ENCODE measurements around the gene AP4E1.
"Not testable (repeated sequence)": the region's sequence is repeated elsewhere in the genome, so short reads cannot be mapped to it uniquely, and the experiment has no call there.

The AP4E1 gene

GRCh38 chr15:50933341-50933740 is 24.9 kb downstream of the AP4E1 start:
- Histone ChIP-seq H3K27me3 (replicated peaks; ENCODE audit: control insufficient read depth, insufficient read depth, low read length, poor library complexity, severe bottlenecking) (no peaks in the 10 kb centered on the region), H3K27ac (ENCODE audit: insufficient read depth, low read length, poor library complexity, severe bottlenecking) (no peak overlapping the region), H3K4me1 (ENCODE audit: control insufficient read depth, insufficient read depth, low read length, poor library complexity, severe bottlenecking) (no peaks in the 10 kb centered on the region), H3K4me3 (ENCODE audit: insufficient read depth, low read depth, low read length, poor library complexity, severe bottlenecking) (no peak overlapping the region), H3K9me3 (ENCODE audit: control insufficient read depth, low read length) (no peaks in the 10 kb centered on the region), H3K36me3 (ENCODE audit: control insufficient read depth, insufficient read depth, low read length) (peaks cover 25% of the 10 kb centered on the region)
- DNase-seq = no peak

GRCh38 chr15:50938525-50938924 is 30.0 kb downstream of the AP4E1 start:
- Histone ChIP-seq H3K27me3 (replicated peaks; ENCODE audit: control insufficient read depth, insufficient read depth, low read length, poor library complexity, severe bottlenecking) (no peaks in the 10 kb centered on the region), H3K36me3 (ENCODE audit: control insufficient read depth, insufficient read depth, low read length) (peaks cover 5% of the 10 kb centered on the region), H3K4me3 (ENCODE audit: insufficient read depth, low read depth, low read length, poor library complexity, severe bottlenecking) (no peak overlapping the region), H3K4me1 (ENCODE audit: control insufficient read depth, insufficient read depth, low read length, poor library complexity, severe bottlenecking) (no peaks in the 10 kb centered on the region), H3K27ac (ENCODE audit: insufficient read depth, low read length, poor library complexity, severe bottlenecking) (no peak overlapping the region), H3K9me3 (ENCODE audit: control insufficient read depth, low read length) (no peaks in the 10 kb centered on the region)
- no peak for DNase-seq

GRCh38 chr15:50939911-50940310 is 31.4 kb downstream of the AP4E1 start:
- H3K36me3 ChIP-seq (ENCODE audit: control insufficient read depth, insufficient read depth, low read length) = peaks cover 14% of the 10 kb centered on the region
- no peaks in the 10 kb centered on the region for H3K4me1 ChIP-seq (ENCODE audit: control insufficient read depth, insufficient read depth, low read length, poor library complexity, severe bottlenecking)
- DNase-seq = no peak
- H3K27ac ChIP-seq (ENCODE audit: insufficient read depth, low read length, poor library complexity, severe bottlenecking) = no peak overlapping the region
- H3K4me3 ChIP-seq (ENCODE audit: insufficient read depth, low read depth, low read length, poor library complexity, severe bottlenecking) = no peak overlapping the region
- no peaks in the 10 kb centered on the region for H3K9me3 ChIP-seq (ENCODE audit: control insufficient read depth, low read length)
- no peaks in the 10 kb centered on the region for H3K27me3 ChIP-seq (replicated peaks; ENCODE audit: control insufficient read depth, insufficient read depth, low read length, poor library complexity, severe bottlenecking)

DNA sequence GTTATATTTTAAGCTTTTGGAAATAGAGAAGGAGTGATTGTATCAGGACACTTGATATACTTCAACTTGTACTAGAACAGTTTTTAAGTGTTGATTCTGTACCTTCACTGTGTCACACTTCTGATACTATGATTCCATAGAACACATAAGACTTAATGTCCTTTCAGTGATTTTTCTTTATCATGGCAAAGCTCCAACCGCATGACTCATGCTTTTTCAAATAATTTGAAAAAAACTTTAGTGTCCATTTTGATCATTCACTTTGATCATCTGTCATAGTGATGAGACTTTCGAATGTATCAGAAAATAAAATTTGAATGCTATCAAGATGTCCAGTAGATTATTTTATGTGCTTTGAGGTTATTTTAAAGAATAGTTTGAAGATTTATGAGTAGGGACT is 32.0 kb downstream of the AP4E1 start:
- H3K9me3 ChIP-seq (ENCODE audit: control insufficient read depth, low read length) = no peaks in the 10 kb centered on the region
- peaks cover 19% of the 10 kb centered on the region for H3K36me3 ChIP-seq (ENCODE audit: control insufficient read depth, insufficient read depth, low read length)
- no peak overlapping the region for H3K27ac ChIP-seq (ENCODE audit: insufficient read depth, low read length, poor library complexity, severe bottlenecking)
- H3K4me1 ChIP-seq (ENCODE audit: control insufficient read depth, insufficient read depth, low read length, poor library complexity, severe bottlenecking) = no peaks in the 10 kb centered on the region
- no peak for DNase-seq
- H3K27me3 ChIP-seq (replicated peaks; ENCODE audit: control insufficient read depth, insufficient read depth, low read length, poor library complexity, severe bottlenecking) = no peaks in the 10 kb centered on the region
- no peak overlapping the region for H3K4me3 ChIP-seq (ENCODE audit: insufficient read depth, low read depth, low read length, poor library complexity, severe bottlenecking)

- no peaks in the 10 kb centered on the region for H3K4me1 ChIP-seq (ENCODE audit: control insufficient read depth, insufficient read depth, low read length, poor library complexity, severe bottlenecking)
- H3K9me3 ChIP-seq (ENCODE audit: control insufficient read depth, low read length) = no peaks in the 10 kb centered on the region
- no peak for DNase-seq
- H3K27ac ChIP-seq (ENCODE audit: insufficient read depth, low read length, poor library complexity, severe bottlenecking) = no peak overlapping the region
- peaks cover 15% of the 10 kb centered on the region for H3K36me3 ChIP-seq (ENCODE audit: control insufficient read depth, insufficient read depth, low read length)
- no peaks in the 10 kb centered on the region for H3K27me3 ChIP-seq (replicated peaks; ENCODE audit: control insufficient read depth, insufficient read depth, low read length, poor library complexity, severe bottlenecking)
- no peak overlapping the region for H3K4me3 ChIP-seq (ENCODE audit: insufficient read depth, low read depth, low read length, poor library complexity, severe bottlenecking)
These were observed 35.2 kb downstream of the AP4E1 start for GRCh38 chr15:50943638-50944037.

GRCh38 chr15:50944672-50945071 is 36.2 kb downstream of the AP4E1 start:
- Histone ChIP-seq H3K36me3 (ENCODE audit: control insufficient read depth, insufficient read depth, low read length) (peaks cover 19% of the 10 kb centered on the region), H3K9me3 (ENCODE audit: control insufficient read depth, low read length) (no peaks in the 10 kb centered on the region), H3K27me3 (replicated peaks; ENCODE audit: control insufficient read depth, insufficient read depth, low read length, poor library complexity, severe bottlenecking) (no peaks in the 10 kb centered on the region), H3K27ac (ENCODE audit: insufficient read depth, low read length, poor library complexity, severe bottlenecking) (no peak overlapping the region), H3K4me1 (ENCODE audit: control insufficient read depth, insufficient read depth, low read length, poor library complexity, severe bottlenecking) (no peaks in the 10 kb centered on the region), H3K4me3 (ENCODE audit: insufficient read depth, low read depth, low read length, poor library complexity, severe bottlenecking) (no peak overlapping the region)
- DNase-seq = no peak

DNA sequence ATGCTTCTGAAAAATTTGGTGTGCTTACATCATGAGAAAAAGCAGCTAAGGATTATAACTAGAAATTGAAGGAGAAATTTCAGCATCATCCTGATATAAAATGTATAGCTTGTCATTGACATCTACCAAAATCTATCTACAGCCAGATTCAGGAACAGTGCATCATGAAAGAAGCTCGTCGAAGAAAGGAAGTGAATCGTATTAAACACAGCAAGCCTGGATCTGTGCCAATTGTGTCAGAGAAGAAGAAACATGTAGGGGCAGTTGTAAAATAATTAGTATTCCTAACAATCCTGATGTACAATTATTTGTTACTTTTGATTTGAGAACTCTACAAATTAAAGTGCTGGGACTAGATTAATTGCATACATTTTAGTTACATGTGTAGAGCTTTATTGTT is 37.2 kb downstream of the AP4E1 start:
- Histone ChIP-seq H3K4me1 (ENCODE audit: control insufficient read depth, insufficient read depth, low read length, poor library complexity, severe bottlenecking) (no peaks in the 10 kb centered on the region), H3K27me3 (replicated peaks; ENCODE audit: control insufficient read depth, insufficient read depth, low read length, poor library complexity, severe bottlenecking) (no peaks in the 10 kb centered on the region), H3K36me3 (ENCODE audit: control insufficient read depth, insufficient read depth, low read length) (peaks cover 28% of the 10 kb centered on the region), H3K4me3 (ENCODE audit: insufficient read depth, low read depth, low read length, poor library complexity, severe bottlenecking) (no peak overlapping the region), H3K9me3 (ENCODE audit: control insufficient read depth, low read length) (no peaks in the 10 kb centered on the region), H3K27ac (ENCODE audit: insufficient read depth, low read length, poor library complexity, severe bottlenecking) (no peak overlapping the region)
- DNase-seq = no peak

DNA sequence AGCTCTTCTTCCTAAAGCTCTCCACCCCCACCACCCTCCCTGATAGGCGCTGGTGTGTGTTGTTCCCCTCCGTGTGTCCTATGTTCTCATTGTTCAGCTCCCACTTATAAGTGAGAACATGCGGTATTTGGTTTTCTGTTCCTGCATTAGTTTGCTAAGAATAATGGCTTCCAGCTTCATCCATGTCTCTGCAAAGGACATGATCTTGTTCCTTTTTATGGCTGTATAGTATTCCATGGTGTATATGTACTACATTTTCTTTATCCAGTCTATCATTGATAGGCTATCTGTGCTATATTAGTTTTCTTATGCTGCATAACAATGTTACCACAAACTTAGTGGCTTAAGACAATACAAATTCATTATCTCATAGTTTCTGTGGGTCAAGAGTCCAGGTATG is 42.3 kb downstream of the AP4E1 start:
- H3K27me3 ChIP-seq (replicated peaks; ENCODE audit: control insufficient read depth, insufficient read depth, low read length, poor library complexity, severe bottlenecking); H3K9me3 ChIP-seq (ENCODE audit: control insufficient read depth, low read length); H3K4me1 ChIP-seq (ENCODE audit: control insufficient read depth, insufficient read depth, low read length, poor library complexity, severe bottlenecking); H3K27ac ChIP-seq (ENCODE audit: insufficient read depth, low read length, poor library complexity, severe bottlenecking); DNase-seq; H3K4me3 ChIP-seq (ENCODE audit: insufficient read depth, low read depth, low read length, poor library complexity, severe bottlenecking): not testable (repeated sequence)
- peaks cover 47% of the 10 kb centered on the region for H3K36me3 ChIP-seq (ENCODE audit: control insufficient read depth, insufficient read depth, low read length)

DNA sequence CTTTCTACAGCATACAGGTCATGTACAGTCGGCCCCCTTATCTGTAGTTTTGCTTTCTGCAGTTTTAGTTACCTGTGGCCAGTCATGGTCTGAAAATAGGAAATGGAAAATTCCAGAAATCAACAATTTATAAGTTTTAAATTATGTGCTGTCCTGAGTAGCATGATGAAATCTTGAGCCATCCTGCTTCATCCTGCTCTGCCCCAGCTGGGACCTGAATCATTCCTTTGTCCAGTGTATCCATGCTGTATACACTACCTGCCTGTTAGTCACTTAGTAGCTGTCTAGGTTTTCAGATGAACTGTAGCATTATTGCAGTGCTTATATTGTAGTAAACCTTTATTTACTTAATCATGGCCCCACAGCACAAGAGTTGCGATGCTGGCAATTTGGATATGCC is 44.8 kb downstream of the AP4E1 start:
- no peak overlapping the region for H3K4me3 ChIP-seq (ENCODE audit: insufficient read depth, low read depth, low read length, poor library complexity, severe bottlenecking)
- H3K4me1 ChIP-seq (ENCODE audit: control insufficient read depth, insufficient read depth, low read length, poor library complexity, severe bottlenecking) = no peaks in the 10 kb centered on the region
- no peak for DNase-seq
- peaks cover 67% of the 10 kb centered on the region for H3K36me3 ChIP-seq (ENCODE audit: control insufficient read depth, insufficient read depth, low read length)
- H3K27ac ChIP-seq (ENCODE audit: insufficient read depth, low read length, poor library complexity, severe bottlenecking) = no peak overlapping the region
- no peaks in the 10 kb centered on the region for H3K27me3 ChIP-seq (replicated peaks; ENCODE audit: control insufficient read depth, insufficient read depth, low read length, poor library complexity, severe bottlenecking)
- peaks cover 7% of the 10 kb centered on the region for H3K9me3 ChIP-seq (ENCODE audit: control insufficient read depth, low read length)

GRCh38 chr15:50954837-50955236 is 46.4 kb downstream of the AP4E1 start:
- not testable (repeated sequence) for H3K9me3 ChIP-seq (ENCODE audit: control insufficient read depth, low read length); H3K27me3 ChIP-seq (replicated peaks; ENCODE audit: control insufficient read depth, insufficient read depth, low read length, poor library complexity, severe bottlenecking); H3K4me3 ChIP-seq (ENCODE audit: insufficient read depth, low read depth, low read length, poor library complexity, severe bottlenecking); DNase-seq; H3K27ac ChIP-seq (ENCODE audit: insufficient read depth, low read length, poor library complexity, severe bottlenecking); H3K4me1 ChIP-seq (ENCODE audit: control insufficient read depth, insufficient read depth, low read length, poor library complexity, severe bottlenecking)
- H3K36me3 ChIP-seq (ENCODE audit: control insufficient read depth, insufficient read depth, low read length) = peaks cover 76% of the 10 kb centered on the region

GRCh38 chr15:50959717-50960116 is 51.2 kb downstream of the AP4E1 start:
- DNase-seq = no peak
- no peaks in the 10 kb centered on the region for H3K4me1 ChIP-seq (ENCODE audit: control insufficient read depth, insufficient read depth, low read length, poor library complexity, severe bottlenecking)
- H3K36me3 ChIP-seq (ENCODE audit: control insufficient read depth, insufficient read depth, low read length) = peaks cover 45% of the 10 kb centered on the region
- peaks cover 11% of the 10 kb centered on the region for H3K9me3 ChIP-seq (ENCODE audit: control insufficient read depth, low read length)
- H3K4me3 ChIP-seq (ENCODE audit: insufficient read depth, low read depth, low read length, poor library complexity, severe bottlenecking) = no peak overlapping the region
- H3K27ac ChIP-seq (ENCODE audit: insufficient read depth, low read length, poor library complexity, severe bottlenecking) = no peak overlapping the region
- H3K27me3 ChIP-seq (replicated peaks; ENCODE audit: control insufficient read depth, insufficient read depth, low read length, poor library complexity, severe bottlenecking) = no peaks in the 10 kb centered on the region
